Fibroblast of villous mesenchyme (primary cell): ENCODE results near the gene AMFR. TPM values are rescaled to one million over a fixed set of nuclear protein-coding genes. Genes with fewer than 3 reads are reported as not detected.

Experiments used
- DNase-seq: peaks from one replicate; pipeline ENCODE4 v3.0.0-alpha.2; 2010; ENCODE audit warnings: low read depth
- H3K4me3 ChIP-seq: 2 replicates; pipeline ENCODE4 v1.5.1; 2011; ENCODE audit warnings: low read depth, mild to moderate bottlenecking, low read length
- total RNA-seq: library from RNA; depleted of rRNA; stranded (reverse); fragments of >200 nt; gene quantifications from 2 replicates; pipeline ENCODE4 v1.2.3, GENCODE V29; 2012
- TF ChIP-seq, protein P1 (sequence below): IDR thresholded peaks from 2 replicates; pipeline ENCODE4 v1.5.1; 2012; ENCODE audit warnings: low read depth, mild to moderate bottlenecking, low read length; ENCODE audit not compliant: insufficient read depth

Gene AMFR
- total RNA-seq = 244 and 302 TPM in 2 replicates

DNA sequence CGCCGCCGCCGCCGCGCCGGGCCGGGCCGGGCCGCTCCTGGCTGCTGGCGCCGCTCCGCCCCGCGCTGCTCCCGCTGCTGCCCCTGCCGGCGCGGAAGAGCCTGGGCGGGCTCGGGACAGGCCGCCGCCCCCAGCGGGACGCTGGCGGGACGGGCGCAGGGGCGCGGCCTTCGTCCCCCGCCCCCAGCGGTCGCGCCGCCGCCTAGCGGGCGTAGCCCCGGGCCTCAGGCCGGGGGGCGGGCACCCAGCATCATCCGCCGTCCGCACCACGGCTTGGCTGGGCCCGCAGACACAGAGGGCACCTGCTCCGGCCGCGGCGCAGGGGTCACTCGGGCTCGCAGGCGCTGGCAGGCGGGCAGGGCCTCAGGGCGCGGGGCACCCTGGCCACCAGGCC lies at the start of gene AMFR:
AMFR (minus strand) TSS at position 107 of the 394 bp plus-strand sequence. CDS start 218 bp downstream, outside the sequence.
- H3K4me3 ChIP-seq = peak within 1 kb of the TSS; percentile 80
- DNase-seq = peak; percentile 81
- TF ChIP-seq, protein P1, sequence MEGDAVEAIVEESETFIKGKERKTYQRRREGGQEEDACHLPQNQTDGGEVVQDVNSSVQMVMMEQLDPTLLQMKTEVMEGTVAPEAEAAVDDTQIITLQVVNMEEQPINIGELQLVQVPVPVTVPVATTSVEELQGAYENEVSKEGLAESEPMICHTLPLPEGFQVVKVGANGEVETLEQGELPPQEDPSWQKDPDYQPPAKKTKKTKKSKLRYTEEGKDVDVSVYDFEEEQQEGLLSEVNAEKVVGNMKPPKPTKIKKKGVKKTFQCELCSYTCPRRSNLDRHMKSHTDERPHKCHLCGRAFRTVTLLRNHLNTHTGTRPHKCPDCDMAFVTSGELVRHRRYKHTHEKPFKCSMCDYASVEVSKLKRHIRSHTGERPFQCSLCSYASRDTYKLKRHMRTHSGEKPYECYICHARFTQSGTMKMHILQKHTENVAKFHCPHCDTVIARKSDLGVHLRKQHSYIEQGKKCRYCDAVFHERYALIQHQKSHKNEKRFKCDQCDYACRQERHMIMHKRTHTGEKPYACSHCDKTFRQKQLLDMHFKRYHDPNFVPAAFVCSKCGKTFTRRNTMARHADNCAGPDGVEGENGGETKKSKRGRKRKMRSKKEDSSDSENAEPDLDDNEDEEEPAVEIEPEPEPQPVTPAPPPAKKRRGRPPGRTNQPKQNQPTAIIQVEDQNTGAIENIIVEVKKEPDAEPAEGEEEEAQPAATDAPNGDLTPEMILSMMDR = peak; percentile 26

DNA sequence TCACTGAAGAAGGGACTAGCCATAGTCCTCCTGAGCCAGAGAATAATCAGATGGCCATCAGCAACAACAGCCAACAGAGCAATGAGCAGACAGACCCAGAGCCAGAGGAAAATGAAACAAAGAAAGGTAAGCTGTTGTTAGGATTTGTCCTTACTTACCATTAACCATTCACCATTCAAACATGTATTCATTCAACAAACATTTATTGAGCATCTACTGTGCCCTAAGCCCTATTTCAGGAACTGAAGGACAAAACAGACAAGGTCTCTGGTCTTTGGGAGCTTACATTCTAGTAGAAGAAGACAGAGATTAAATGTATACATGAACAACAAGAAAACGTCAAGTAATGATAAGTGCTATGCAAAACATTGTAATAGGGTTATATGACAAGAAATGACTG lies 45.3 kb upstream of the AMFR start:
- TF ChIP-seq, protein P1 = no peak
- no peak overlapping the region for H3K4me3 ChIP-seq
- no peak for DNase-seq

DNA sequence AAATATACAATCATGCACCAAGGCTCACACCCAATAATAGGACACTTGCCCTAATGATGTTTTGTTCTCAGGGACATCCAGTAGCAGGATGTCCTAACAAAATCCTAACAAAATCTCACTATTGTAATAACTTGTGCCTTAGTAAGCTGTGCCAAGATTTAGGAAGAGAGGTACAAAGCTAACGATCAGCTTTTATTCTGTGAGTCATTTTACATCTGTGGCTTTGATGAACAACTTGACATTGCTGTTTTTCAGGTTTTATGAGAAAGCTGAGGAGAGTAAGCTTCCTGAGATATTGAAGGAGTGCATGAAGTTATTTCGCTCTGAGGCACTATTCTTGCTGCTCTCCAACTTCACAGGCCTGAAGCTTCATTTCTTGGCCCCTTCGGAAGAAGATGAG lies 44.9 kb upstream of the AMFR start:
- no peak overlapping the region for H3K4me3 ChIP-seq
- TF ChIP-seq, protein P1 = no peak
- no peak for DNase-seq

DNA sequence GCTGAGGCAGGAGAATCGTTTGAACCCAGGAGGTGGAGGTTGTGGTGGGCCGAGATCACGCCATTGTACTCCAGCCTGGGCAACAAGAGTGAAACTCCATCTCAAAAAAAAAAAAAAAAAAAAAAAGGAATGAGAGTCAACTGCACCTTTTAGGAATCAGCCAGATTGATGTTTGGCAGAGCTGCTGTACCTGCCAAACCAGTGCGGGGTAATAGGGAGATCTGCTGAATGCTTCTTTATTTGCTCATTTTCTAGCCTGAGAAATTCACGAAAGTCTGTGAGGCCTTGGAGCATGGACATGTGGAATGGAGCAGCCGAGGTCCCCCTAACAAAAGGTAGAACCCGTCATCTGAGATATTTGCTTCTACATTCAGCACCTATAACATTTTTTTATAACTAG lies 44.4 kb upstream of the AMFR start:
- TF ChIP-seq, protein P1 = no peak
- DNase-seq = no peak
- H3K4me3 ChIP-seq = no peak overlapping the region

DNA sequence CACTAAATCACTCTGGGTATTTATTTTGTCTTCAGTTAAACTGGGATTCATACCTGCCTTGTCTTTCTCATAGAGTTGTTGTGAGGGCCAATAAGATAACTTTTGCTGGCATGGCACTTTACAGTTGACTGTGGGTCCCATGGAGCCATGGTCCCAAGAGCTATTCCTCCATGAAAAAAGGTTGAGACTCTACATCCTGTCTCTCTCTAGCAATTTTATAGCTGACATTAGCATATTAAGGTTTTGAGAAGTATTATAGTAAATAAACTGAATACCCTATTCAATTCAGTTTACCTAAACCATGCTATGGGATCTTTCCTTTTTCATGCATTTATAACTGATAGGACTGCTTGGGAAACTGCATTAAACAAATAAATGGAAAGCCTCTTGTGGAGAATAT lies 43.5 kb upstream of the AMFR start:
- DNase-seq = no peak
- H3K4me3 ChIP-seq = no peak overlapping the region
- TF ChIP-seq, protein P1 = no peak

DNA sequence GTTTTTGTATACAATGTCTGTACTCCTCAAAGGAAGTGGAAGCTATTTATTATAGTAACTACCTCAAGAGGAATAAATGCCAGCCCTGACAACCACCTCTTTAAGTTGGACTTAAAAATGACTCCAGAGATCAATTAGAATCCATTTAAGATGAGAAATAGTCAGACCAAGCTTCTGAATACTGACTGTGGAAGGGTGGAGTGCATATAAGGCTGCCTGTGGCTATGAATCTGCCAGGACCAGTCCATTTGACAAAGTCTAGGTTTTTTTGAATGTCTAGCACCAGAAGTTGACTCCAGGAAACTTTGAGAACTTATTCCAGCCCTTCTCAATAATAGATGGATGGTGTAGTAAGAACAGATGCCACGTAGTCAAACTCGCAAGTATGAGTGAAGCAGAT lies 41.0 kb upstream of the AMFR start:
- TF ChIP-seq, protein P1 = no peak
- no peak for DNase-seq
- no peak overlapping the region for H3K4me3 ChIP-seq

DNA sequence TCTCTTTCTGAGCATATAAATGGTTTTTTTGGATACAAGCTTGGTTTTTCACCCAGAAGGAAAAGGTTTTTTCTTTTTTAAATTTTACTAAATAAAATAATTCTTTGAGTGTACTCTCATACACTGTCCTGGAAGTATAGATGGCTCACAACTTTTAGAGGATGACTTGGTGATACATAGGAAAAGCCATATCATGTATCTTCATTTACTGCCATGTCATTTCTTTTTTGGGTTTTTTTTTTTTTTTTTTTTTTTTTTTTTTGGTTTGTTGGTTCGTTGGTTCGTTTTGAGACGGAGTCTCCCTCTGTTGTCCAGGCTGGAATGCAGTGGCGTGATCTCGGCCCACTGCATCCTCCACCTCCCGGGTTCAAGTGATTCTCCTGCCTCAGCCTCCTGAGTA lies 37.8 kb upstream of the AMFR start:
- H3K4me3 ChIP-seq = no peak overlapping the region
- TF ChIP-seq, protein P1 = no peak
- no peak for DNase-seq
